OCI-LY3 (cell line): Measurements from ENCODE around the gene KCND1.

Source experiments
- H2AFZ ChIP-seq: fragments of 200-600, 300-600 bp; shearing (Covaris generic); 2 replicates; pipeline ENCODE4 v1.6.0; 2014; ENCODE audit warnings: antibody characterized with exemption, low read depth, low read length
- H3K27ac ChIP-seq: fragments of 200-600, 300-600 bp; sonication (generic); 2 replicates; pipeline ENCODE4 v1.5.1; 2014; ENCODE audit warnings: mild to moderate bottlenecking, low read length, moderate library complexity, mixed read lengths
- H3K27me3 ChIP-seq: fragments of 200-600, 300-600 bp; sonication (generic); 2 replicates; pipeline ENCODE4 v1.6.1; 2014; ENCODE audit warnings: low read depth, low read length, mixed read lengths
- H3K36me3 ChIP-seq: fragments of 200-600, 300-600 bp; sonication (generic); replicated peaks from 2 replicates; pipeline ENCODE3; 2014; ENCODE audit warnings: low read depth, low read length, mixed read lengths
- H3K4me1 ChIP-seq: fragments of 300-600, 200-600 bp; sonication (generic); 2 replicates; pipeline ENCODE4 v1.6.1; 2014; ENCODE audit warnings: low read length, mixed read lengths
- H3K4me2 ChIP-seq: fragments of 200-600, 300-600 bp; sonication (generic); 2 replicates; pipeline ENCODE4 v1.6.1; 2014; ENCODE audit warnings: low read length, mixed read lengths
- H3K4me3 ChIP-seq: fragments of 300-600, 200-600 bp; sonication (generic); 2 replicates; pipeline ENCODE4 v1.5.1; 2014; ENCODE audit warnings: antibody characterized with exemption, mild to moderate bottlenecking, low read length, moderate library complexity
- H3K79me2 ChIP-seq: fragments of 300-600, 200-600 bp; shearing (Covaris generic); 2 replicates; pipeline ENCODE4 v1.6.1; 2014; ENCODE audit warnings: mild to moderate bottlenecking, low read length, mixed read lengths
- H3K9ac ChIP-seq: fragments of 300-600, 200-600 bp; shearing (Covaris generic); 2 replicates; pipeline ENCODE4 v1.6.0; 2014; ENCODE audit warnings: mild to moderate bottlenecking, low read length, moderate library complexity
- H3K9me3 ChIP-seq: fragments of 200-600, 300-600 bp; shearing (Covaris generic); 2 replicates; pipeline ENCODE4 v1.6.1; 2014; ENCODE audit warnings: low read length, mixed read lengths; ENCODE audit not compliant: insufficient read depth
- H4K20me1 ChIP-seq: fragments of 200-600, 300-600 bp; sonication (generic); 2 replicates; pipeline ENCODE4 v1.6.1; 2016; ENCODE audit warnings: low read length, mixed read lengths; ENCODE audit not compliant: insufficient read depth
- EZH2phosphoT487 ChIP-seq: fragments of 200-600 bp; shearing (Covaris generic); IDR thresholded peaks from 2 replicates; pipeline ENCODE4 v1.6.1; 2018; ENCODE audit warnings: antibody characterized with exemption, mixed run types, low read depth
- TF ChIP-seq, protein P1 (sequence below): fragments of 200-600, 300-600 bp; sonication (generic); IDR thresholded peaks from 2 replicates; pipeline ENCODE4 v1.5.1; 2014; ENCODE audit warnings: antibody characterized with exemption, low read length, low read depth

KCND1 gene

DNA sequence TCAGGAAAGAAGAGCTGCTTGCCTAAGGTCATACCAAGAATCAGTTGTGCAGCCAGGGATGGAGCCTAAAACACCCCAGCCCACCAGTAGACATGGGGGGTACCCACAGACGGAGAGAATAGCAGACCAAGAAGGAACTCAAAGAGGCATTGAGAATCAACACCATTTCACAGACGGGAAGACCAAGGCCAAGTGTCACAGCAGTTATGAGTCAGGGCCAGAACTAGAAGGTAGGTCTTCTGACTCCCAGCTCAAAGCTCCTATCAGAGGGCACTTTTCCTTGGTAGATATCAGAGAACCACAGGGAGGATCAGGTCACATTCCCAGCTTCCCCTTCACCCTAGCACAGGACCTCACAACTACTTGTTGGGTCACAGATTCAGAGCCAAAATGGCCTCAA, 28.7 kb downstream of the KCND1 start:
- H3K36me3 ChIP-seq, result peaks cover 22% of the 10 kb centered on the region
- no peaks in the 10 kb centered on the region for H3K27me3 ChIP-seq
- no peaks in the 10 kb centered on the region for H3K9me3 ChIP-seq
- no peak overlapping the region for H2AFZ ChIP-seq
- H4K20me1 ChIP-seq, result no peaks in the 10 kb centered on the region
- no peak for TF ChIP-seq EZH2phosphoT487
- TF ChIP-seq, protein P1, sequence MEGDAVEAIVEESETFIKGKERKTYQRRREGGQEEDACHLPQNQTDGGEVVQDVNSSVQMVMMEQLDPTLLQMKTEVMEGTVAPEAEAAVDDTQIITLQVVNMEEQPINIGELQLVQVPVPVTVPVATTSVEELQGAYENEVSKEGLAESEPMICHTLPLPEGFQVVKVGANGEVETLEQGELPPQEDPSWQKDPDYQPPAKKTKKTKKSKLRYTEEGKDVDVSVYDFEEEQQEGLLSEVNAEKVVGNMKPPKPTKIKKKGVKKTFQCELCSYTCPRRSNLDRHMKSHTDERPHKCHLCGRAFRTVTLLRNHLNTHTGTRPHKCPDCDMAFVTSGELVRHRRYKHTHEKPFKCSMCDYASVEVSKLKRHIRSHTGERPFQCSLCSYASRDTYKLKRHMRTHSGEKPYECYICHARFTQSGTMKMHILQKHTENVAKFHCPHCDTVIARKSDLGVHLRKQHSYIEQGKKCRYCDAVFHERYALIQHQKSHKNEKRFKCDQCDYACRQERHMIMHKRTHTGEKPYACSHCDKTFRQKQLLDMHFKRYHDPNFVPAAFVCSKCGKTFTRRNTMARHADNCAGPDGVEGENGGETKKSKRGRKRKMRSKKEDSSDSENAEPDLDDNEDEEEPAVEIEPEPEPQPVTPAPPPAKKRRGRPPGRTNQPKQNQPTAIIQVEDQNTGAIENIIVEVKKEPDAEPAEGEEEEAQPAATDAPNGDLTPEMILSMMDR, result no peak
- H3K79me2 ChIP-seq, result peaks cover 84% of the 10 kb centered on the region
- H3K4me1 ChIP-seq, result peaks cover 72% of the 10 kb centered on the region
- H3K4me3 ChIP-seq, result no peak overlapping the region
- peak overlapping the region; percentile 39 for H3K9ac ChIP-seq
- peak overlapping the region; percentile 24; the same call in 1 of the 2 replicates for H3K4me2 ChIP-seq
- peak overlapping the region; percentile 62 for H3K27ac ChIP-seq

DNA sequence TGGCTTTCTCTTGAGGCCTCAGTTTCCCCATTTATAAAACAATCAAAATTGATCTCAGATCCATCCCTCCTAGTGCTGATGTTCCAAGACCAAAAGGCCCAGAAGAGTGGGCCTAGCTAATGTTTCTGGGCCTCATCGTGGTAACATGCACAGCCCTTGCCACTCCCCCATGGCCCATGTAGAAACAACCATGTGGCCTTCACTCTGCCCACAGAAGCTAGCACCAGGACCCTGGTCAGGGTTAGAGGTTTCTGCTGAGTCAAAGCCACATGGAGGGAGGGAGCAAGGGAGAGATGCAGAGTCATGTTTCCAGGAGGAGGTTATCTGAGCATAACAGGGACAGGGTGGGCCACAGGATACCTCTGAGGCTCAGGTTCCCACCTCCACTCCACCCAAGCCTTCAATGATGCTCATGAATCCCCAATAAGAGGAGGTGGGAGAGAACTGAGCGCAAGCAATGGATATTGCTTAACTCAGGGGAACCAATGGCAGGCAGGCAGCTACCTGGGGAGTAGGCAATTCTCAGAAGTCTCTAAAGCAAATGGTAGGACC, 31.2 kb downstream of the KCND1 start:
- peaks cover 81% of the 10 kb centered on the region for H3K79me2 ChIP-seq
- no peaks in the 10 kb centered on the region for H3K27me3 ChIP-seq
- H3K27ac ChIP-seq, result peak overlapping the region; percentile 100
- H3K9ac ChIP-seq, result peak overlapping the region; percentile 91
- no peaks in the 10 kb centered on the region for H4K20me1 ChIP-seq
- no peak overlapping the region for H2AFZ ChIP-seq
- peaks cover 24% of the 10 kb centered on the region for H3K36me3 ChIP-seq
- H3K4me3 ChIP-seq, result no peak overlapping the region
- TF ChIP-seq, protein P1, result no peak
- no peak for TF ChIP-seq EZH2phosphoT487
- H3K4me2 ChIP-seq, result peak overlapping the region; percentile 74
- peaks cover 88% of the 10 kb centered on the region for H3K4me1 ChIP-seq
- H3K9me3 ChIP-seq, result no peaks in the 10 kb centered on the region

DNA sequence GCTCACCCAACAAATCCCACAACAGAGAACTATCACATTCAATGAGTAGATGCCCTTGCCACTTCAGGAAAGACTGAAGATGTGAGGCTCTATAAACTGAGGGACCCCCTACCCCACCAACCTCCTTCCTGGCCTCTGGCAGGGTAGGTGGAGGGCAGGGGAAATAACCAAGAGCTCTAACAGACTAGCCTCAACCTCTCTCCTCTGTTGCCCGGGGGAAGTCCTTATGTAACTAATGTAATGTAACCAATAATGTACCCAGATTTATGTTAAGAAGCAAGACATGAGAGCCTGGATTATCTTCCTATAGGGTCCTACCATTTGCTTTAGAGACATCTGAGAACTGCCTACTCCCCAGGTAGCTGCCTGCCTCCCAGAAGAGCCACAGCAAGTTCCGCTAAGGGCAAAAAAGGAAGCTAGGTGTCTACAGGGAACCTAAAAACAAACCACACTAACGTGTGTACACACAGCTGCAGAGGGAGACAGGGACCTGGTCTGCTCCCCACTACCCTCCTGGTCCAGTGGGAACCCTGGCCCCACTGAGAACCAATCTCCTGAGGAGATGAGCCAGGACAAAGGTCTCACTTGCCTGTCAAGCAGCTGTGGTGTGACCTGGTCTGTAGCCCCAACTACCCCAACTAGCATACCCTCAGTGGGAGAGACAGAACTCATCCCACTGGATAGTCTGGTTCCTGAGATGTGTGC, 32.0 kb downstream of the KCND1 start:
- Histone ChIP-seq H3K36me3 (peaks cover 24% of the 10 kb centered on the region), H3K4me1 (peaks cover 93% of the 10 kb centered on the region), H3K4me2 (peak overlapping the region; percentile 74), H3K9ac (peak overlapping the region; percentile 91), H3K9me3 (no peaks in the 10 kb centered on the region), H3K27ac (peak overlapping the region; percentile 100), H3K79me2 (peaks cover 80% of the 10 kb centered on the region), H3K27me3 (no peaks in the 10 kb centered on the region), H2AFZ (no peak overlapping the region), H3K4me3 (peak overlapping the region; percentile 47), H4K20me1 (no peaks in the 10 kb centered on the region)
- TF ChIP-seq, protein P1, result no peak
- no peak for TF ChIP-seq EZH2phosphoT487

DNA sequence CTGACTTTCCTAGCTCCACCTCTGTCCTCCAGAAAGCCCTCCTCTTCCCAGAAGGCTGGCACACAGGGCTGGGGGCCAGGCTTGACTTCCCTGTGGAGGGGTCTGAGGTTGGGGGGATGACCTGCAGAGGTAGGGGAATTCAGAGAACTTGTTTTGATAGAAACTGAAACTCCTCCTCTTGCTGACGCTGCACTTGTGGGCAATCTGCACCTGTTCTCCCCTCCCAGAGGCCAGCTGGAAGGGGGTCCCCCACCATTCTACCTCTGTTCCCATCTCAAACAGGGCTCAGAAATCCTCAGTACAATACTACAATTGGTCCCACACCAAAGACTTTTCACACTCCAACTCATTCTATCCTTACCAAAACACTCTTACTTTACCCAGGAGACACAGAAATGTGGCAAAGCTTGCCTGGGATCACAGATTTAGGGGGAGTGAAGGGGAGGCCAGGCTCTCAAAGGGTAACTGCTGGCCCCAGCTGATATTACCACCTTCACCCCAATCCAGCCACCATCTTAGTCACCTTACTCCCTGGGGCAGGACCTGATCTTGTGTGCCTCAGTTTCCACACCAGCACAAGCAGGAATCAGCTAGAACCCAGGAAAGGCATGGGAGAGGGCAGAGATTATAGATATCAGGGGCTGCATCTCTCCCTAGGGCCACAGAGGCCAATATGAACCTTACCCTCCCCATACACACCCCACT, 32.8 kb downstream of the KCND1 start:
- peaks cover 95% of the 10 kb centered on the region for H3K4me1 ChIP-seq
- TF ChIP-seq EZH2phosphoT487, result no peak
- peak overlapping the region; percentile 91 for H3K9ac ChIP-seq
- no peaks in the 10 kb centered on the region for H4K20me1 ChIP-seq
- H3K79me2 ChIP-seq, result peaks cover 80% of the 10 kb centered on the region
- H3K4me3 ChIP-seq, result peak overlapping the region; percentile 62
- peak overlapping the region; percentile 85 for H3K4me2 ChIP-seq
- no peak overlapping the region for H2AFZ ChIP-seq
- H3K9me3 ChIP-seq, result no peaks in the 10 kb centered on the region
- no peaks in the 10 kb centered on the region for H3K27me3 ChIP-seq
- peaks cover 31% of the 10 kb centered on the region for H3K36me3 ChIP-seq
- H3K27ac ChIP-seq, result peak overlapping the region; percentile 100
